Left colon (tissue), 2 donors: Measurements from ENCODE around the gene ADGRD2. TPM values are rescaled to one million over a fixed set of nuclear protein-coding genes. Genes with fewer than 3 reads are reported as not detected.

ENCODE experiments used
- ATAC-seq: fragments of 200-7000 bp; cut with Tn5 transposase; one replicate; pipeline ENCODE4 v1.9.1; 2020; ENCODE audit warnings: mild to moderate bottlenecking, moderate library complexity
- DNase-seq, 2 donors: peaks; one replicate each; pipeline ENCODE4 v3.0.0-alpha.2; 2020
- intact Hi-C, 2 donors: fragments of 100-400 bp; cut with DNase I in 1 of 2; cut with micrococcal nuclease in 1 of 2; formaldehyde crosslinking; loops; one replicate each; pipeline versions ENCODE4 v1.11.2 to v1.14.0; 2022; cut with DNase I, micrococcal nuclease
- total RNA-seq, 2 donors: library from RNA; stranded (reverse); fragmentation: NEBNext Ultra II Directional; extraction: Animal tissue kit (Norgen Biotek cat#: 25700); gene quantifications; one replicate each; pipeline ENCODE4 v1.2.1, GENCODE V29; 2021
- donor health status: DM: no; HTN: no; CAD: no.
- donor health status: DM: yes; HTN: yes; CAD: no.

ADGRD2 gene
- total RNA-seq, 2 donors from 2014 or later = not detected

DNA sequence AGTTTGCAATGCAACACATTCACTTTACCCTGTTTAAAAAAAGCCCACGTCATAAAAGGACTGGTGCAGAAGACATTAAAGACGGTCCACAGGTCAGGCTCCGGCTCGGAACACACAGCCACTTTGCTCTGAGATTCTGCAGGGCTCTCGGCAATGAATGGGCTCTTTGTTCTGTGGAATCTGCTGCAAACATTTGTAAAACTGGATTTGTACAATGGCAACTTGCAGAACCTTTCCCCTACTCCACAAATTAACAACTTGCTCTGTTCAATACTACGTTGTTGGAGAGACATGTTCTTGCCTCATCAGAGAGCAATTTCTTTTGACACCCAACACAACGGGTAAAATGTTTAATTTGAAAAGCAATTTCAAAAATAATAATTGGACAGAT is 70.0 kb downstream of the ADGRD2 start:
- DNase-seq = no peak
- ATAC-seq = peak; percentile 84
- intact Hi-C loops = no loop called here

DNA sequence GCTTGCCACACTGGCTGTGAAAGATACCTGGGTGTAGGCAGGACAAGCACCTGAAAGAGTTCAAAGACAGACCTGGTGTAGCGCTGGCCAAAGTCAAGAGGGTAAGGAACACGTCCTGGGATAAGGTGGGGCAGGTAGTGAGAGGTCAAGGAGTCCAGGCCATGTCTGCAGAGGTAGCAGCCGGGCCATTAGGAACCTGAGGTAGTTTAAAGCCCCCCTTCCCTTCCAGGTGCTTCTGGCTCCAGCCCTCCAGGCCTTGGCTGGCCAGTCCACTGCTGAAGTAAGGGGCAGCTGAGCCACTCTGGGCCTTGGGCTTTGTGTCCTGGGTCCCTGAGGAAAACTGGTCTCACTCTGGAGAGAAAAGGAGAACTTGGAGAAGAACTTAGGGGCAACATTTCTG is 70.9 kb downstream of the ADGRD2 start:
- intact Hi-C loops = no loop called here
- DNase-seq (no peak), ATAC-seq (no peak)

DNA sequence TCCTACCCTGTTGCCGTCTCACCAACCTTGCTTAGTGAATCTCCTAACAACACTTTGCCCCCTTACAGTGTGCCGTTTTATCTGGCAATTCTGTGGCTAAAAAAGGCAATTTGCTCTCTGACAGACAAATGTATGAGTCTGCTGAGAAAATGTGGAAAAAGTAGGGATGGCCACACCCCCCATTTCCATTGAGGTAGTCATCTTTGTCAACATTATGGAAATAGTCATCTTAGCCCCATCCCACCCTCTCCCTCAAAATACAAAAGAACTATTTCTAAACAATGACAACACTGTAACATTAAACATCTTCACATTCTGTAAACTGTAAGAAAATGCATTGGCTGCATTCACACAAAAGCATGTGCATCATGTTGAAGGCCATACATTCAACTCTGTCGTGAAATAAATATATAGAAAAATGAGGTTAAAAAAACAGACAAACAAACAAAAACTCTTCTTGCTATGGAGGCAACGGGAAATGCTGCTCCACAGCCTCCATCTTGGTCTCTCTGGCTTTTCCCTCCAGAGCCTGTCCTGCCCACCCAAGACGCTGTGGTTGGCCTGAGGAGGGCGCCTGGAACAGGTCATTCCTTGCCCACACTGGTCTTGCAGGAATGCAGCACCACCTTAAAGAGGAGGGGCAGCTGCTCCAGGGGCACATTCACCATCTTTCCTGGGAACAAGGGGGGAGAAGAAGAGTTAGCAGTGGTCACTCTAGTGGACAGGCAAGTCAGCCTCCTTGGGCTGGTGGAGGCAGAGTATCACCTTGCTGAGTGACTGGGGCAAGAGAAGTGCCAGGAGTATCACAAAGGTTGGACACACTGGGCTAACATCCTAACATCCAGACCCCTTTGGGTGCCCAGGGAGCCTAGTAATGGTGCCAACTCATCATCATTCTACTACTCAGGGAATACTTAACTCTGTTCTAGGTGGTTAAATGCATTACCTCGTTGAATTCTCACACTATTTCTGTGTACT is 72.2 kb downstream of the ADGRD2 start:
- intact Hi-C loops = no loop called here
- DNase-seq = no peak
- ATAC-seq = no peak

DNA sequence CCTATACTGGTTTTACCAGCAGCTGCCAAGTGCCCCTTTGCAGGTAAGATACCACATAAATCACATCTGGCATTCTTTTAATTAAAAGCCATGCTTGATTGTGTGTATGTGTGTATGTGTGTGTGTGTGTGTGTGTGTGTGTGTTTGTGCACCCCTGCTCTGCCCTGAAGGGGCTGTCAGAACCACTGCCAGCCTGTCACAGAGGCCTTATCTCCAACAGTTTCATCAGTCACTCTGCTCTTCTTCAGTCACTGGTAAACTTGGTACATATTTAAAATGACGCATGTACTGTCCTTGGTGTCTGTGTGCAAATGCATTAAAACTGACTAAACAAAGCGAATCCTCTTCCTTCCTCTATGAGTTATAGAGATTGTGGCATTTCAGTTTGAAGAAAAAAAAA is 75.9 kb downstream of the ADGRD2 start:
- no peak for ATAC-seq
- intact Hi-C loops = no loop called here

DNA sequence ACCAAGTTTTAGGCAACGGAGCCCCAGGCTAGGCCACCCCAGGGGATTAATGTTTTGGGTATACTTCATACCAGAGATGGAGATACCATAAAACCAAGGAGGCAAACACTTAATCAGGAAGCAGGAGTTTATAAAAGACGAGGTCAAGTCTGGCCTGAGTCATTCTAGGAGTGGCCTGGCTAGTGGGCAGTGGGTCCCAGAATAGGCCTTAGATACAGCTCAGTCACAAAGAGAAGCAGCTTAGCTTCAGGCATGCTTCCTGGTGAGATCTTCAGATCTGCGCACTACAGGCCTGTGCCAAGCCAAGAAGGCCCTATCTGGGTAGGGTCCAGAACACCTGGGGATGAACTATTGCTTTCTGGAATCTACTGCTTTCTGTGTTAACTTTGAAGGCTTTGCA is 77.5 kb downstream of the ADGRD2 start:
- ATAC-seq (peak; percentile 41), DNase-seq (no peak)
- intact Hi-C loops = no loop called here

More for the DNA sequence above, 75.9 kb downstream of the ADGRD2 start:
- no peak for DNase-seq

Other genes starting within 250 kb of the ADGRD2 start
- 10 to 100 TPM; 50.7 to 77.7 TPM for gene NEK6, start 192.5 kb upstream of the ADGRD2 start, total RNA-seq
- 100 to 1,000 TPM in 1 of 2 donors, 10 to 100 TPM in 1; 88.0 to 102 TPM for gene PSMB7, start 35.0 kb upstream of the ADGRD2 start, total RNA-seq
- gene NR5A1, start 56.9 kb downstream of the ADGRD2 start, total RNA-seq = not detected